GM06990 (cell line): ENCODE results near the gene RBBP5.

ENCODE experiments used
- DNase-seq: peaks from one replicate; pipeline ENCODE4 v3.0.0-alpha.2; 2011; ENCODE audit not compliant: insufficient read length; ENCODE audit errors: extremely low read depth
- H3K27me3 ChIP-seq: replicated peaks from 2 replicates; pipeline ENCODE4 v1.6.0; 2011; ENCODE audit warnings: low read length; ENCODE audit not compliant: control insufficient read depth, insufficient read depth
- H3K36me3 ChIP-seq: 2 replicates; pipeline ENCODE4 v1.5.1; 2011; ENCODE audit warnings: low read length; ENCODE audit not compliant: control insufficient read depth, insufficient read depth
- H3K4me3 ChIP-seq: replicated peaks from 2 replicates; pipeline ENCODE4 v1.5.1; 2011; ENCODE audit warnings: low read depth, mild to moderate bottlenecking, control low read depth, low read length
- TF ChIP-seq, protein P1 (sequence below): IDR thresholded peaks from 2 replicates; pipeline ENCODE4 v1.5.1; 2011; ENCODE audit warnings: low read length, control low read depth, mild to moderate bottlenecking, inconsistent platforms; ENCODE audit not compliant: insufficient read depth, poor library complexity, severe bottlenecking

RBBP5 gene

DNA sequence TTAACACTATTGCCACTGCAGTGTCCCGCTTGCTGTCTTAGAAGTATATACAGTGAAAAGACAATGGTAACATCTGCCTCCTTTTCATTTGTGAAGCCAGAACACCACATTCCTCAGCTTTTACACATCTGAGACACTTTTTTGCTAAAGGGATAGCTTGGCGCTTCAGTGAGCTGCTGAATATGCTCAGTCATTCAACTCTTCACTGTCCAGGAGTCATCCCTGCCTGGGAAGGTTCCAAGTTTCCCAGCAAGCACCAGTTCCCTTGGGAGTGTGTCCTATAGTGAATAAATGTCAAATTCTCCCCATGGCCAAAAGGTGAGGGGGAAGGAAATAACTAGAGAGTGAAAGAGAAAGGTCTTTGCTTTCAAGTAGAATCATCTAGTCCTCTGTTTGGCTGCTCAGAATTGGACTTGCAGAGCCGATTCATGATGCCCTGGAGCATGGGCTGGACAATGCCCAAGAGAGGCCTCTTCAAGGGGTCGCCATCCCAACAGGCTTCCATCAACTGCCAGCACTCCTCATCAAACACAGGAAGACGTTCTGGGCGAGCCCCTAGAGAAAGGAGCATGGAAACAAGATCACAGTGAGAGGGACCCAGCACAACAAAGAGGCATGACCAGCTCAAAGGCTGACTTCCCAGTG, 25.5 kb upstream of the RBBP5 start:
- DNase-seq = no peak
- no peaks in the 10 kb centered on the region for H3K36me3 ChIP-seq
- no peak overlapping the region for H3K4me3 ChIP-seq
- TF ChIP-seq, protein P1, sequence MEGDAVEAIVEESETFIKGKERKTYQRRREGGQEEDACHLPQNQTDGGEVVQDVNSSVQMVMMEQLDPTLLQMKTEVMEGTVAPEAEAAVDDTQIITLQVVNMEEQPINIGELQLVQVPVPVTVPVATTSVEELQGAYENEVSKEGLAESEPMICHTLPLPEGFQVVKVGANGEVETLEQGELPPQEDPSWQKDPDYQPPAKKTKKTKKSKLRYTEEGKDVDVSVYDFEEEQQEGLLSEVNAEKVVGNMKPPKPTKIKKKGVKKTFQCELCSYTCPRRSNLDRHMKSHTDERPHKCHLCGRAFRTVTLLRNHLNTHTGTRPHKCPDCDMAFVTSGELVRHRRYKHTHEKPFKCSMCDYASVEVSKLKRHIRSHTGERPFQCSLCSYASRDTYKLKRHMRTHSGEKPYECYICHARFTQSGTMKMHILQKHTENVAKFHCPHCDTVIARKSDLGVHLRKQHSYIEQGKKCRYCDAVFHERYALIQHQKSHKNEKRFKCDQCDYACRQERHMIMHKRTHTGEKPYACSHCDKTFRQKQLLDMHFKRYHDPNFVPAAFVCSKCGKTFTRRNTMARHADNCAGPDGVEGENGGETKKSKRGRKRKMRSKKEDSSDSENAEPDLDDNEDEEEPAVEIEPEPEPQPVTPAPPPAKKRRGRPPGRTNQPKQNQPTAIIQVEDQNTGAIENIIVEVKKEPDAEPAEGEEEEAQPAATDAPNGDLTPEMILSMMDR = no peak
- no peaks in the 10 kb centered on the region for H3K27me3 ChIP-seq

DNA sequence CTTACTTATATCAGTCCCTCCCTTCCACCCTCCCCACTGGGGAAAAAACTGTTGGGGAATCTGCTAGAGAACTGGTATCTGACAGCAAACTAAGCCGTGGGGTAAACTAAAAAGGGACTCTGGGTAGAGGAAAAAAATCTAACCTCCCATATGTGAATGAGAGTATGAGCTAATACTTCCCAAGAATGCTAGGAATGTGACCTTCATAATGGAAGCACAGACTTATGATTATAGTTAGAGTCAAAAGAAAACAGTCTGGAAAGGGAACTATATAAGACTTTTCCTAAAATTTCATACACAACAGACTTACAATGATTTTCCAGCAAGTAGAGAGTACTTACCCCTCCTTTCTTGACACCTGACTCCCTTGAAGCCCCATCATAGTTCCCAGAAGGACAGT, 23.0 kb upstream of the RBBP5 start:
- no peak for DNase-seq
- TF ChIP-seq, protein P1 = no peak
- H3K4me3 ChIP-seq = no peak overlapping the region

DNA sequence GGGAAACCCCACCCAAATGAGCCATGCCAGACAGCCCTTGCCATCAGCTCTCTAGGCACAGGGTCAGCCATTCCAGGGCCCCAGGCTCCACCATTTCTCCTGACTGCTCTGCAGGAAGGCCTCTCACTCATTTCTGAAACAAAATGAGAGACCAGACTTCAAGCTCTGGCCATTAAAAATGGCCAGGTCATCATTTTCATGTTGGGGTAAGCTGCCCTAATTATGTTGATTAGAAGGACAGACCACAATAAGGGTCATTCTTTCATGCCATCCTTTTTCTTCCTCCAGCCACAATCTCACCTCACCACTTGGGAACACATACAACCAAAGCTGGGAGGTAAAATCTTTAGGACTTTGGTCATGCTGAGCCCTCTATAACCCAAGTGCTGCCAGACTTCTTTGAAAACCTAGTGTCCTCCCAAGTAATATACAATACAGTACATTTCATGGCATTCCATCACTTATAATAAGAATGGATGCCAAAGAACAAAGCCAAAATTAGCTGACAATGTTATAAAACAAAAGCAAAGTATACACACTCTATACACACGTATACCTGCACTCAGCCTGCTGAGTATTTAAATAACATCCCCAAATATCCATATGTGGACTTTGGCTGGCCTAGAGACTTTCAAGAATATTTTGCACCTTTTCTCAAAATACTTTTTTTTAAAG, 22.4 kb upstream of the RBBP5 start:
- H3K27me3 ChIP-seq = no peaks in the 10 kb centered on the region
- no peak overlapping the region for H3K4me3 ChIP-seq
- DNase-seq = no peak
- TF ChIP-seq, protein P1 = no peak
- no peaks in the 10 kb centered on the region for H3K36me3 ChIP-seq

More for the DNA sequence above, 23.0 kb upstream of the RBBP5 start:
- no peaks in the 10 kb centered on the region for H3K36me3 ChIP-seq
- no peaks in the 10 kb centered on the region for H3K27me3 ChIP-seq

DNA sequence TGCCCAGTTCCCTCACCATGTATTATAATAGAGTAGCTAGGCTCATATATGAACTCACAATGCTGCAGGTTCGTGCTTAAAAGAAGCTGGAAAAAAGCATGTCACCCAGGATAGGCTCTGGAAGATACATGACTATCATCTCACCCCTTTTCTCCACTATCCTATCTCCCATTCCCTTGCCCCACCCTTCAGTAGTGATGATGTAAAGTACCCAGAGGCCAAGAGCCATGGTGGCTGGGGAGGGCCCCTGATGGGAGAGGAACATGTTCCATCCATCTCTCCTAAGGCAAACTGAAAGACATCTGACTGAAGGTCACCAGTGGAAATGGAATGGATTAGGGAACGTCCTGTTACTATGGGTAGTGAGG, 20.3 kb upstream of the RBBP5 start:
- TF ChIP-seq, protein P1 = no peak
- no peaks in the 10 kb centered on the region for H3K36me3 ChIP-seq
- H3K4me3 ChIP-seq = no peak overlapping the region
- DNase-seq = no peak
- H3K27me3 ChIP-seq = no peaks in the 10 kb centered on the region

DNA sequence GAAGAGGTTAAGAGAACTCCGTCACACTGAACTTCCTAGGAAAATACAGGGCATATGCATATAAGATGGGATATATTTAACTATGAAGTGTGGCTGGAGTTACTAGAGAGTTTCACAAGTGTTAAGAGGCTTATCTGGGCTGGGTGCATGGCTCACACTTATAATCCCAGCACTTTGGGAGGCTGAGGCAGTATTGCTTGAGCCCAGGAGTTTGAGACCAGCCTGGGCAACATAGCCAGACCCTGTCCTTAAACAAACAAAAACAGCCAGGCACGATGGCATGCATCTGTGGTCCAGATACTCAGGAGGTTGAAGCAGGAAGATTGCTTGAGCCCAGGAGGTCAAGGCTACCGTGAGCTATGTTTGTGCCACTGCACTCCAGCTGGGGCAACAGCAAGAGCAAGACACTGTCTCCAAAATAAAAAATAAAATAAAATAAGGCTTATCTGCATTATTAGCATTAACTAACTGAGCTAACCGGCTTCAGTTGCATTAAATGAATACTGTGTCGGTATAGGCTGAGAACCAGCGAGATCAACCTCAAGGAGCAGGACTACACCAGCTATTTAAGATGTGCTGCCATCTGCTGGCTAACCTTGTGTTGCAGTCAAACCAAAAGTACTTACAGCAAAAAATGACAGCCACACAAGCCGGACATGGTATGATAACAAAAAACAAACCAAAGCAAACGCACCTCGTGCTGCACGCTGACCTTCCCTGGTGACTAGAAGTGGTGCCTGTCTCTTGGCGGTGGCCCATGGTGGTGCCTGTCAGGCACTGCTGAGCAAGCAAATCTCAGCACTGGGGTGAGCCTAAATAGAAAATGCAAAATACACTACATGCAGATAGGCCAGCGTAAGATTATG, 19.7 kb upstream of the RBBP5 start:
- no peak overlapping the region for H3K4me3 ChIP-seq
- TF ChIP-seq, protein P1 = peak; percentile 76
- H3K27me3 ChIP-seq = no peaks in the 10 kb centered on the region
- no peaks in the 10 kb centered on the region for H3K36me3 ChIP-seq
- DNase-seq = peak; percentile 44
